Endothelial cell of umbilical vein (primary cell): ENCODE measurements around the gene AFF1. TPM values are rescaled to one million over a fixed set of nuclear protein-coding genes. Genes with fewer than 3 reads are reported as not detected.

Experiments used
- BruUV-seq: library from RNA; stranded (reverse); fragments of 400-500 nt; replicated peaks from 2 replicates; lab custom pipeline; 2021; lab: Mats Ljungman, UMichigan
- CTCF ChIA-PET: fragments of 300-600, 350-600 bp; sonication (Branson Sonifier 250); formaldehyde crosslinking; loops from one replicate; lab custom pipeline; 2021; ENCODE audit warnings: antibody characterized with exemption, inconsistent platforms; lab: Charles Lee
- POLR2A ChIA-PET: fragments of 300-600, 350-600 bp; sonication (Branson Sonifier 250); formaldehyde crosslinking; loops from one replicate; lab custom pipeline; 2021; ENCODE audit warnings: antibody characterized with exemption, inconsistent platforms; lab: Charles Lee
- DNase-seq: peaks from one replicate; pipeline ENCODE4 v3.0.0-alpha.2; 2011; ENCODE audit warnings: low read depth, low spot score
- FAIRE-seq: peaks from 2 replicates; lab custom pipeline; 2011; peaks lifted over from hg19 to GRCh38; lab: Jason Lieb, UNC
- H2AFZ ChIP-seq: 2 replicates; pipeline ENCODE4 v1.6.0; 2012; ENCODE audit warnings: low read depth, low read length, control low read depth, inconsistent platforms
- H3K27ac ChIP-seq: 2 replicates; pipeline ENCODE4 v1.5.1; 2011; ENCODE audit warnings: low read depth, mild to moderate bottlenecking, control low read depth, low read length, moderate library complexity; ENCODE audit not compliant: insufficient read depth
- H3K27me3 ChIP-seq, 2 experiments: 2 replicates each; pipeline versions ENCODE4 v1.6.0 to v1.6.1; 2011; ENCODE audit warnings: low read length in 2 of 2, mixed read lengths in 1 of 2; ENCODE audit not compliant: control insufficient read depth in 2 of 2, insufficient read depth in 2 of 2
- H3K36me3 ChIP-seq, 2 experiments: 2 replicates in 1 of 2; 3 replicates in 1 of 2; pipeline ENCODE4 v1.5.1; 2011; ENCODE audit warnings: low read length in 2 of 2, mild to moderate bottlenecking in 1 of 2, moderate library complexity in 1 of 2; ENCODE audit not compliant: control insufficient read depth in 2 of 2, insufficient read depth in 2 of 2; ENCODE audit errors: extremely low read depth in 1 of 2
- H3K4me1 ChIP-seq: 3 replicates; pipeline ENCODE4 v1.5.1; 2011; ENCODE audit warnings: mild to moderate bottlenecking, low read length; ENCODE audit not compliant: control insufficient read depth, insufficient read depth; ENCODE audit errors: extremely low read depth
- H3K4me2 ChIP-seq: 2 replicates; pipeline ENCODE4 v1.6.1; 2011; ENCODE audit warnings: low read length, control low read depth, mixed read lengths; ENCODE audit not compliant: insufficient read depth
- H3K4me3 ChIP-seq, 3 experiments: fragments of 200-600 bp in 1 of 3; sonication (generic), shearing (Covaris generic) in 1 of 3; replicated peaks in 1 of 3; 2 replicates each; pipeline ENCODE4 v1.5.1; 2011 to 2016; ENCODE audit warnings: control low read depth in 3 of 3, low read length in 3 of 3, mild to moderate bottlenecking in 2 of 3, inconsistent platforms in 1 of 3, low read depth in 1 of 3, moderate library complexity in 1 of 3; ENCODE audit not compliant: insufficient read depth in 1 of 3
- H3K79me2 ChIP-seq: 2 replicates; pipeline ENCODE4 v1.6.0; 2012; ENCODE audit warnings: low read length, inconsistent platforms; ENCODE audit not compliant: control insufficient read depth, insufficient read depth
- H3K9ac ChIP-seq: replicated peaks from 2 replicates; pipeline ENCODE3; 2011; ENCODE audit warnings: low read length, control low read depth; ENCODE audit not compliant: insufficient read depth; ENCODE audit errors: extremely low read depth
- H3K9me1 ChIP-seq: replicated peaks from 3 replicates; pipeline ENCODE4 v1.6.0; 2011; ENCODE audit warnings: mild to moderate bottlenecking, low read length; ENCODE audit not compliant: control insufficient read depth, insufficient read depth; ENCODE audit errors: extremely low read depth
- H3K9me3 ChIP-seq: replicated peaks from 2 replicates; pipeline ENCODE4 v1.5.1; 2012; ENCODE audit warnings: low read length, inconsistent platforms; ENCODE audit not compliant: control insufficient read depth, insufficient read depth
- H4K20me1 ChIP-seq: replicated peaks from 2 replicates; pipeline ENCODE3; 2011; ENCODE audit warnings: mild to moderate bottlenecking, low read length; ENCODE audit not compliant: control insufficient read depth, insufficient read depth; ENCODE audit errors: extremely low read depth
- EZH2 ChIP-seq: IDR thresholded peaks from 2 replicates; pipeline ENCODE4 v1.6.1; 2012; ENCODE audit warnings: borderline replicate concordance, low read depth, mild to moderate bottlenecking, moderate library complexity, low read length, inconsistent platforms; ENCODE audit not compliant: severe bottlenecking
- FOS ChIP-seq: IDR thresholded peaks from 2 replicates; pipeline ENCODE4 v1.6.1; 2011; ENCODE audit warnings: mild to moderate bottlenecking, low read length, moderate library complexity, borderline replicate concordance; ENCODE audit not compliant: insufficient read depth
- GATA2 ChIP-seq: IDR thresholded peaks from 2 replicates; pipeline ENCODE4 v1.7.0; 2011; ENCODE audit warnings: low read depth, mild to moderate bottlenecking, moderate library complexity, mixed read lengths, low read length; ENCODE audit not compliant: insufficient read length, insufficient read depth
- JUN ChIP-seq: IDR thresholded peaks from 2 replicates; pipeline ENCODE4 v1.6.1; 2011; ENCODE audit warnings: borderline replicate concordance, low read depth; ENCODE audit not compliant: insufficient read length, insufficient read depth
- MYC ChIP-seq: IDR thresholded peaks from one replicate; pipeline ENCODE4 v1.6.1; 2011; ENCODE audit warnings: mild to moderate bottlenecking, low read depth, low read length
- POLR2A ChIP-seq: IDR thresholded peaks from 2 replicates; pipeline ENCODE4 v1.6.1; 2012; ENCODE audit warnings: low read depth, mild to moderate bottlenecking, control low read depth, low read length
- POLR2AphosphoS5 ChIP-seq: IDR thresholded peaks from 2 replicates; pipeline ENCODE4 v1.6.1; 2012; ENCODE audit warnings: low read depth, mild to moderate bottlenecking, control low read depth, low read length, moderate library complexity; ENCODE audit not compliant: insufficient read depth
- dilution Hi-C: fragments of 300-500 bp; cut with MboI; formaldehyde crosslinking; loops from one replicate; pipeline ENCODE4 v1.15.0; 2019; ENCODE audit warnings: low sequenced_read_pairs; ENCODE audit not compliant: extremely low pct_ligation_motif_present
- intact Hi-C: fragments of 100-400 bp; cut with micrococcal nuclease; formaldehyde crosslinking; loops from one replicate; pipeline ENCODE4 v1.10.0; 2022
- polyA plus RNA-seq, 4 experiments: library from polyadenylated mRNA; depleted of rRNA in 3 of 4; stranded (reverse) in 3 of 4; unstranded in 1 of 4; fragments of >200 nt; gene quantifications; 2 replicates each; pipeline versions ENCODE4 v1.2.1 to v1.2.3, GENCODE V29; 2011 to 2012; ENCODE audit warnings: missing spikeins in 1 of 4
- total RNA-seq: library from RNA; stranded (reverse); gene quantifications from 2 replicates; pipeline ENCODE4 v1.2.3, GENCODE V29; 2021
- TF ChIP-seq, protein P1 (sequence below), 2 donors: IDR thresholded peaks; 1 replicate in 1 of 2; 2 replicates in 1 of 2; pipeline ENCODE4 v1.5.1; 2011; ENCODE audit warnings: low read length in 2 of 2, mild to moderate bottlenecking in 2 of 2, moderate library complexity in 2 of 2, control low read depth in 1 of 2, inconsistent platforms in 1 of 2, low read depth in 1 of 2; ENCODE audit not compliant: insufficient read depth in 1 of 2; ENCODE audit errors: extremely low read depth in 1 of 2
- TF ChIP-seq, protein P2 (sequence below): IDR thresholded peaks from 2 replicates; pipeline ENCODE4 v1.6.1; 2011; ENCODE audit not compliant: insufficient read depth, insufficient read length

AFF1 gene
- total and polyA plus RNA-seq, 2 donors (not counting 3 experiments of a cell fraction or from before 2014, with no cell fraction given), result 26.2 to 106 TPM

DNA sequence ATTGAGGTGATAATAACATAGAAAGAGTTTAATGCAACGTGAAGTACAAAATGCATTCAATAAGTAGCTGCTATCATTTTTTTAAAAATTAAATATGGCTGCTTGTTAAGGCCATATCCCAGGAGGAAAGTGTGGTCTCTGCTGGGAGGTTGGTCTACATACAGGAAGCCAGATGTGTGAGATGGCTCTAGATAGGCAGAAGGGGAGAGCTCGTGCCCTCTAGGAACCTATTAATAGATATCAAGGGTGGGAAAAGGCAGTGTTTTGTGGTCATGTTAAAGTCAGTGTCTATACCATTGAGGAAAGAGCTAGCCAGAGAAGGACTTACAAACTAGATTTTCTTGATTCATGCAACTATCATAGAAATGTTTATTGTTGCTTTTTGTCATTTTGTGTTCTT is 145.2 kb downstream of the AFF1 start:
- TF ChIP-seq POLR2A (no peak), FOS (no peak), GATA2 (no peak), JUN (no peak), EZH2 (no peak), MYC (no peak), POLR2AphosphoS5 (no peak)
- TF ChIP-seq, protein P1, sequence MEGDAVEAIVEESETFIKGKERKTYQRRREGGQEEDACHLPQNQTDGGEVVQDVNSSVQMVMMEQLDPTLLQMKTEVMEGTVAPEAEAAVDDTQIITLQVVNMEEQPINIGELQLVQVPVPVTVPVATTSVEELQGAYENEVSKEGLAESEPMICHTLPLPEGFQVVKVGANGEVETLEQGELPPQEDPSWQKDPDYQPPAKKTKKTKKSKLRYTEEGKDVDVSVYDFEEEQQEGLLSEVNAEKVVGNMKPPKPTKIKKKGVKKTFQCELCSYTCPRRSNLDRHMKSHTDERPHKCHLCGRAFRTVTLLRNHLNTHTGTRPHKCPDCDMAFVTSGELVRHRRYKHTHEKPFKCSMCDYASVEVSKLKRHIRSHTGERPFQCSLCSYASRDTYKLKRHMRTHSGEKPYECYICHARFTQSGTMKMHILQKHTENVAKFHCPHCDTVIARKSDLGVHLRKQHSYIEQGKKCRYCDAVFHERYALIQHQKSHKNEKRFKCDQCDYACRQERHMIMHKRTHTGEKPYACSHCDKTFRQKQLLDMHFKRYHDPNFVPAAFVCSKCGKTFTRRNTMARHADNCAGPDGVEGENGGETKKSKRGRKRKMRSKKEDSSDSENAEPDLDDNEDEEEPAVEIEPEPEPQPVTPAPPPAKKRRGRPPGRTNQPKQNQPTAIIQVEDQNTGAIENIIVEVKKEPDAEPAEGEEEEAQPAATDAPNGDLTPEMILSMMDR (IDR thresholded peaks at IDR 0.05; ENCODE audit: extremely low read depth in 1 of 2, insufficient read depth in 1 of 2, low read depth in 1 of 2, low read length in 2 of 2), result no peak
- TF ChIP-seq, protein P2, sequence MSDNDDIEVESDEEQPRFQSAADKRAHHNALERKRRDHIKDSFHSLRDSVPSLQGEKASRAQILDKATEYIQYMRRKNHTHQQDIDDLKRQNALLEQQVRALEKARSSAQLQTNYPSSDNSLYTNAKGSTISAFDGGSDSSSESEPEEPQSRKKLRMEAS, result no peak
- H3K9ac ChIP-seq, result no peak overlapping the region
- no peak overlapping the region for H2AFZ ChIP-seq
- no peaks in the 10 kb centered on the region for H3K9me1 ChIP-seq
- no peaks in the 10 kb centered on the region for H3K27me3 ChIP-seq
- dilution Hi-C loops, result no loop called here
- H4K20me1 ChIP-seq, result peaks cover 2% of the 10 kb centered on the region
- ChIA-PET CTCF (interaction anchor here (2.2 kb wide), 1 partner anchor 12 kb away, joined by 17 read pairs; no protein-coding TSS in a partner anchor), POLR2A (no interaction called here)
- H3K36me3 ChIP-seq, result peaks cover 0 to 3% of the 10 kb centered on the region in 2 experiments
- no peak for DNase-seq
- no peak overlapping the region for H3K27ac ChIP-seq
- no peak for FAIRE-seq
- no peak overlapping the region for H3K4me3 ChIP-seq
- H3K4me2 ChIP-seq, result no peak overlapping the region
- intact Hi-C loops, result loop anchor here (2.0 kb wide), 1 partner anchor 71 kb away; no protein-coding TSS in a partner anchor
- peaks cover 43% of the 10 kb centered on the region for H3K79me2 ChIP-seq
- no TSS peak for BruUV-seq
- H3K4me1 ChIP-seq, result peaks cover 21% of the 10 kb centered on the region
- no peaks in the 10 kb centered on the region for H3K9me3 ChIP-seq
